Keratinocyte (primary cell): Measurements from ENCODE around the gene NTHL1. TPM values are rescaled to one million over a fixed set of nuclear protein-coding genes. Genes with fewer than 3 reads are reported as not detected.

Source experiments
- DNase-seq: peaks from one replicate; pipeline ENCODE4 v3.0.0-alpha.2; 2011; ENCODE audit warnings: low read depth, missing footprints, low spot score
- FAIRE-seq: peaks from 2 replicates; lab custom pipeline; 2011; peaks lifted over from hg19 to GRCh38; lab: Jason Lieb, UNC
- H2AFZ ChIP-seq: 2 replicates; pipeline ENCODE4 v1.6.0; 2012; ENCODE audit warnings: low read length, control low read depth, inconsistent platforms; ENCODE audit not compliant: control insufficient read depth
- H3K27ac ChIP-seq: 2 replicates; pipeline ENCODE4 v1.5.1; 2011; ENCODE audit warnings: low read length; ENCODE audit not compliant: control insufficient read depth, insufficient read depth
- H3K27me3 ChIP-seq: 3 replicates; pipeline ENCODE4 v1.6.0; 2011; ENCODE audit warnings: low read length; ENCODE audit not compliant: control insufficient read depth, insufficient read depth; ENCODE audit errors: extremely low read depth
- H3K36me3 ChIP-seq, 2 experiments: 2 replicates in 1 of 2; 3 replicates in 1 of 2; pipeline ENCODE4 v1.5.1; 2011; ENCODE audit warnings: low read length in 2 of 2, mild to moderate bottlenecking in 1 of 2; ENCODE audit not compliant: control insufficient read depth in 2 of 2, insufficient read depth in 2 of 2; ENCODE audit errors: extremely low read depth in 1 of 2
- H3K4me1 ChIP-seq: 3 replicates; pipeline ENCODE4 v1.5.1; 2011; ENCODE audit warnings: low read length; ENCODE audit not compliant: control insufficient read depth, insufficient read depth; ENCODE audit errors: extremely low read depth
- H3K4me2 ChIP-seq: 3 replicates; pipeline ENCODE4 v1.6.0; 2011; ENCODE audit warnings: low read depth, low read length; ENCODE audit not compliant: control insufficient read depth, insufficient read depth; ENCODE audit errors: extremely low read depth
- H3K4me3 ChIP-seq, 3 experiments: fragments of 200-600 bp in 1 of 3; sonication (generic) in 1 of 3; 2 replicates in 2 of 3; 3 replicates in 1 of 3; pipeline ENCODE4 v1.5.1; 2011 to 2016; ENCODE audit warnings: low read length in 3 of 3, mild to moderate bottlenecking in 3 of 3, control low read depth in 2 of 3, inconsistent platforms in 1 of 3, low read depth in 1 of 3, mixed read lengths in 1 of 3, mixed run types in 1 of 3, moderate library complexity in 1 of 3; ENCODE audit not compliant: control insufficient read depth in 2 of 3, insufficient read depth in 2 of 3; ENCODE audit errors: extremely low read depth in 1 of 3
- H3K79me2 ChIP-seq: 2 replicates; pipeline ENCODE4 v1.6.0; 2012; ENCODE audit warnings: low read length; ENCODE audit not compliant: control insufficient read depth, insufficient read depth
- H3K9ac ChIP-seq: 3 replicates; pipeline ENCODE4 v1.6.0; 2011; ENCODE audit warnings: low read length; ENCODE audit not compliant: control insufficient read depth, insufficient read depth; ENCODE audit errors: extremely low read depth
- H3K9me1 ChIP-seq: 3 replicates; pipeline ENCODE4 v1.6.0; 2011; ENCODE audit warnings: low read length; ENCODE audit not compliant: control insufficient read depth, insufficient read depth; ENCODE audit errors: extremely low read depth
- H3K9me3 ChIP-seq: 2 replicates; pipeline ENCODE4 v1.5.1; 2012; ENCODE audit warnings: low read depth, low read length; ENCODE audit not compliant: control insufficient read depth
- H4K20me1 ChIP-seq: 3 replicates; pipeline ENCODE4 v1.6.0; 2011; ENCODE audit warnings: low read length; ENCODE audit not compliant: control insufficient read depth, insufficient read depth; ENCODE audit errors: extremely low read depth
- EZH2 ChIP-seq: IDR thresholded peaks from one replicate; pipeline ENCODE4 v1.6.1; 2012; ENCODE audit warnings: inconsistent platforms, mild to moderate bottlenecking, low read length, moderate library complexity
- dilution Hi-C: fragments of 300-500 bp; cut with MboI; formaldehyde crosslinking; loops from one replicate; pipeline ENCODE4 v1.7.0; 2020; ENCODE audit warnings: low sequenced_read_pairs; ENCODE audit not compliant: extremely low pct_ligation_motif_present
- polyA plus RNA-seq, 5 experiments: library from polyadenylated mRNA; depleted of rRNA in 3 of 5; stranded (reverse) in 3 of 5; stranded (forward) in 1 of 5; unstranded in 1 of 5; fragments of >200 nt; gene quantifications; 1 replicate in 1 of 5; 2 replicates in 3 of 5; 3 replicates in 1 of 5; pipeline versions ENCODE4 v1.2.1 to v1.2.3, GENCODE V29; 2011 to 2012; ENCODE audit warnings: missing spikeins in 2 of 5, low read depth in 1 of 5, low replicate concordance in 1 of 5
- TF ChIP-seq, protein P1 (sequence below), 3 experiments: IDR thresholded peaks in 1 of 3; conservative IDR thresholded peaks in 1 of 3; optimal IDR thresholded peaks in 1 of 3; 2 replicates in 2 of 3; 3 replicates in 1 of 3; pipeline versions ENCODE3 to v1.5.1; 2011; ENCODE audit warnings: low read length in 3 of 3, mild to moderate bottlenecking in 3 of 3, moderate library complexity in 2 of 3, control low read depth in 1 of 3, inconsistent platforms in 1 of 3; ENCODE audit not compliant: insufficient read depth in 2 of 3; ENCODE audit errors: extremely low read depth in 1 of 3

Gene NTHL1
- polyA plus RNA-seq, 1 donor (not counting 4 experiments of a cell fraction or from before 2014, with no cell fraction given) = 8.5 TPM

DNA sequence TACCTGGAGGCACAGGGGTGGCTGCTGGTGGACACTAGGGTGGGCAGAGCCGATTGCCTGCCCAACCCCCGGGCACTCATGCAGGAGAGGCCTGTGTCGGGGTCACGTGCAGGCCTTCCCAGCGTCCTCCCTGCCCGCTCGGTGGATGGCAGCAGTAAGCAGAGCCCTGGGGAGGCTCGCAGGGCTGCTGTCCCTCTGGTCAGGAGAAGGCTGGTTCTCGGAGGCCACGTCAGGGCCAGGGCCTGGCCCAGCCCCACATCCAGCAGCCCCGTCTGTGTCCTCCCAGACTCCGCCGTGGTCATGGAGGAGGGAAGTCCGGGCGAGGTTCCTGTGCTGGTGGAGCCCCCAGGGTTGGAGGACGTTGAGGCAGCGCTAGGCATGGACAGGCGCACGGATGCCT lies 35.8 kb upstream of the NTHL1 start:
- Histone ChIP-seq H4K20me1 (peaks cover 11% of the 10 kb centered on the region), H3K27me3 (no peaks in the 10 kb centered on the region), H3K4me2 (no peak overlapping the region), H3K79me2 (no peaks in the 10 kb centered on the region), H3K4me3 (no peak overlapping the region), H3K36me3 (peaks cover 27 to 31% of the 10 kb centered on the region in 2 experiments), H3K9me3 (no peaks in the 10 kb centered on the region), H3K4me1 (peaks cover 11% of the 10 kb centered on the region), H3K27ac (no peak overlapping the region), H3K9ac (no peak overlapping the region), H3K9me1 (no peaks in the 10 kb centered on the region), H2AFZ (no peak overlapping the region)
- dilution Hi-C loops = no loop called here
- no peak for TF ChIP-seq EZH2
- TF ChIP-seq, protein P1, sequence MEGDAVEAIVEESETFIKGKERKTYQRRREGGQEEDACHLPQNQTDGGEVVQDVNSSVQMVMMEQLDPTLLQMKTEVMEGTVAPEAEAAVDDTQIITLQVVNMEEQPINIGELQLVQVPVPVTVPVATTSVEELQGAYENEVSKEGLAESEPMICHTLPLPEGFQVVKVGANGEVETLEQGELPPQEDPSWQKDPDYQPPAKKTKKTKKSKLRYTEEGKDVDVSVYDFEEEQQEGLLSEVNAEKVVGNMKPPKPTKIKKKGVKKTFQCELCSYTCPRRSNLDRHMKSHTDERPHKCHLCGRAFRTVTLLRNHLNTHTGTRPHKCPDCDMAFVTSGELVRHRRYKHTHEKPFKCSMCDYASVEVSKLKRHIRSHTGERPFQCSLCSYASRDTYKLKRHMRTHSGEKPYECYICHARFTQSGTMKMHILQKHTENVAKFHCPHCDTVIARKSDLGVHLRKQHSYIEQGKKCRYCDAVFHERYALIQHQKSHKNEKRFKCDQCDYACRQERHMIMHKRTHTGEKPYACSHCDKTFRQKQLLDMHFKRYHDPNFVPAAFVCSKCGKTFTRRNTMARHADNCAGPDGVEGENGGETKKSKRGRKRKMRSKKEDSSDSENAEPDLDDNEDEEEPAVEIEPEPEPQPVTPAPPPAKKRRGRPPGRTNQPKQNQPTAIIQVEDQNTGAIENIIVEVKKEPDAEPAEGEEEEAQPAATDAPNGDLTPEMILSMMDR (optimal IDR thresholded peaks at IDR 0.05 in 1 of 3, IDR thresholded peaks at IDR 0.05 in 1 of 3, conservative IDR thresholded peaks at IDR 0.05 in 1 of 3; ENCODE audit: extremely low read depth in 1 of 3, insufficient read depth in 2 of 3, low read length in 3 of 3) = no peak
- FAIRE-seq (no peak), DNase-seq (no peak)

DNA sequence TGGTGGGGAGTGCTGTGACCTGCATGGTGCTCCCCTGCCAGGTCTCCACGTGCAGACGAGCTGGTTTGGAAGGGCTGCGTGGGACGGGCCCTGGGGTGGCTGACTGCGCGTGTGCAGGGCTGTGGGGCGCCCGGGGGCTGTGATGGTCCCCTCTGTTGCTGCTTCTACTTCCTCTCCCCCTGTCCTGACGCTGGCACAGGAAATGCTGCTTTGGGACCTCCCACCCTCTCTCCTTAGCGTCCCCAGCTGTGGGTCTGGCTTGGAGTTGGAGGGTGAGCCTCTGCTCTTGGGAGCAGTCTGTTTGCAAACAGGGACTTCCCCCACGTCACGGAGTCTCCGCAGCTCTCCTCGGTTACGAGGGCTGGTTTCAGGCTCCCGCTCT lies 35.3 kb upstream of the NTHL1 start:
- no peak for TF ChIP-seq EZH2
- dilution Hi-C loops = no loop called here
- peaks cover 27 to 31% of the 10 kb centered on the region in 2 experiments for H3K36me3 ChIP-seq

More for the DNA sequence above, 35.3 kb upstream of the NTHL1 start:
- no peak for FAIRE-seq
- no peak overlapping the region for H3K27ac ChIP-seq
- peaks cover 8% of the 10 kb centered on the region for H4K20me1 ChIP-seq
- no peak overlapping the region for H2AFZ ChIP-seq
- no peak for DNase-seq
- no peak overlapping the region for H3K4me3 ChIP-seq
- peaks cover 13% of the 10 kb centered on the region for H3K4me1 ChIP-seq
- no peaks in the 10 kb centered on the region for H3K79me2 ChIP-seq
- no peaks in the 10 kb centered on the region for H3K27me3 ChIP-seq
- no peaks in the 10 kb centered on the region for H3K9me1 ChIP-seq
- no peak overlapping the region for H3K4me2 ChIP-seq
- H3K9me3 ChIP-seq = no peaks in the 10 kb centered on the region
- H3K9ac ChIP-seq = no peak overlapping the region
